GM12801 (cell line): ENCODE results near the gene SSH2.

Experiments used
- TF ChIP-seq, protein P1 (sequence below): IDR thresholded peaks from one replicate; pipeline ENCODE4 v1.5.1; 2011; ENCODE audit warnings: control low read depth; ENCODE audit not compliant: insufficient read length; ENCODE audit errors: extremely low read depth

Gene SSH2

GRCh38 chr17:29862951-29863350, 67.1 kb downstream of the SSH2 start:
- TF ChIP-seq, protein P1, sequence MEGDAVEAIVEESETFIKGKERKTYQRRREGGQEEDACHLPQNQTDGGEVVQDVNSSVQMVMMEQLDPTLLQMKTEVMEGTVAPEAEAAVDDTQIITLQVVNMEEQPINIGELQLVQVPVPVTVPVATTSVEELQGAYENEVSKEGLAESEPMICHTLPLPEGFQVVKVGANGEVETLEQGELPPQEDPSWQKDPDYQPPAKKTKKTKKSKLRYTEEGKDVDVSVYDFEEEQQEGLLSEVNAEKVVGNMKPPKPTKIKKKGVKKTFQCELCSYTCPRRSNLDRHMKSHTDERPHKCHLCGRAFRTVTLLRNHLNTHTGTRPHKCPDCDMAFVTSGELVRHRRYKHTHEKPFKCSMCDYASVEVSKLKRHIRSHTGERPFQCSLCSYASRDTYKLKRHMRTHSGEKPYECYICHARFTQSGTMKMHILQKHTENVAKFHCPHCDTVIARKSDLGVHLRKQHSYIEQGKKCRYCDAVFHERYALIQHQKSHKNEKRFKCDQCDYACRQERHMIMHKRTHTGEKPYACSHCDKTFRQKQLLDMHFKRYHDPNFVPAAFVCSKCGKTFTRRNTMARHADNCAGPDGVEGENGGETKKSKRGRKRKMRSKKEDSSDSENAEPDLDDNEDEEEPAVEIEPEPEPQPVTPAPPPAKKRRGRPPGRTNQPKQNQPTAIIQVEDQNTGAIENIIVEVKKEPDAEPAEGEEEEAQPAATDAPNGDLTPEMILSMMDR, result no peak

DNA sequence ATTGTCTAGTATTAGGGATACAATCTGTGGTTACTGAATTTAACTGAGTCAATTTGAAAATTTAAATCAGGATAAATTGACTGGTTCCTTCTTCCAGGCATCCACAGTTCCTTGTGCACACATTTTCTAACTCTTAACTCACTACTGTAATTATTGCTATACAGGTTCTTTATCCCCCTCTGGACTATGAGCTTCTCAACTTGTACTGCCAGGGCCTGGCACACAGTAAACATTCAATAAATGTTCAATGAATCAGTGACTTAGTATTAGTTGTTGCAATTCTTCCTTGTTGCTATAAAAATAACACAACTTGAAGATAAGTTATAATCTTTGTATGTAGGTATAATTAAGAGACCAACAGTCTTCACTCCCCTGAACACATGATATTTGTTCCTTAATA, 67.9 kb downstream of the SSH2 start:
- TF ChIP-seq, protein P1, result no peak

GRCh38 chr17:29857823-29858222, 72.2 kb downstream of the SSH2 start:
- TF ChIP-seq, protein P1, result no peak

DNA sequence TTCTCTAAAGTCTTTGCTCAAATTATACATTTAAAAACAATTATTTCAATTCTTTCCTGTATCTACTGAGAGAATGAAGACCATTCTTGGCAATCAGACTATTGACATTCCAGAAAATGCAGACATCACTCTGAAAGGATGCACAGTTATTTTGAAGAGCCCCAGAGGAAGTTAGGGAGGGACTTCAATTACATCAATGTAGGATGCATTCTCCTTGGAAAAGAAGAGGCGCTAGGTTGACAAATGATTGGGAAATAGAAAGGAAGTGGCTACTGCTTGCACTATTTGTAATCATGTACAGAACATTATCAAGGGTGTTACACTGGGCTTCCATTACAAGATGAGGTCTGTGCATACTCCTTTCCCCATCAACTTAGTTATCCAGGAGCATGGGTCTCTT, 74.3 kb downstream of the SSH2 start:
- TF ChIP-seq, protein P1, result no peak

DNA sequence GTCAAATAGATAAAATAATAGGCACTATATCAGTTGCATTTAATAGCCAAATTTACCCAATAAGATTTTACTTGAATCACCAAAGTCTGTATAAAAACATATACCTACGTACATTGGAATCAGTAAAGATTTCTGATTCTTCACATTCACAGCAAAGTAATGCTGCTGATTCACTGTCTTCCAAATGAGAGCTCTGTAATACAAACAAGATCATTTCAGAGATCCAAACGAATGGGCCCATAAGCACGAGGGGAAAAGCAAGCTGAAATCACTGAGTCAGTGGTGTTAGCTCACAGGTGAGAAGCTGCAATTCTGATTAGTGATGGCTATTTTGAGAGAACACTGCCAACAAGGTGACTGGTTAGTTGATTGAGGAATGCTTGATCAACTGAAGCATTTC, 81.3 kb downstream of the SSH2 start:
- TF ChIP-seq, protein P1, result no peak

- TF ChIP-seq, protein P1, result no peak
Observed at GRCh38 chr17:29847527-29848400, 82.3 kb downstream of the SSH2 start.

GRCh38 chr17:29847118-29847517, 82.9 kb downstream of the SSH2 start:
- TF ChIP-seq, protein P1, result no peak
